Type B pancreatic cell (in vitro differentiated cells): ENCODE data around the gene KLRF1. TPM values are rescaled to one million over a fixed set of nuclear protein-coding genes. Genes with fewer than 3 reads are reported as not detected.

Source experiments
- DNase-seq: peaks from one replicate; pipeline ENCODE4 v3.0.0; 2021; ENCODE audit warnings: mixed read lengths; ENCODE audit not compliant: unreplicated experiment; ENCODE audit errors: extremely low spot score
- H3K27ac Mint-ChIP-seq: 2 replicates; pipeline ENCODE4 v1.8.0; 2021; ENCODE audit warnings: mild to moderate bottlenecking, mixed read lengths
- H3K27me3 Mint-ChIP-seq: 2 replicates; pipeline ENCODE4 v1.8.0; 2021; ENCODE audit warnings: mixed read lengths
- H3K36me3 Mint-ChIP-seq: 2 replicates; pipeline ENCODE4 v1.8.0; 2021; ENCODE audit warnings: mixed read lengths
- H3K4me1 Mint-ChIP-seq: one replicate; pipeline ENCODE4 v1.8.0; 2021; ENCODE audit warnings: mixed read lengths; ENCODE audit not compliant: unreplicated experiment
- H3K4me3 Mint-ChIP-seq: 2 replicates; pipeline ENCODE4 v1.8.0; 2021; ENCODE audit warnings: mild to moderate bottlenecking, mixed read lengths
- H3K9me3 Mint-ChIP-seq: 2 replicates; pipeline ENCODE4 v1.8.0; 2021; ENCODE audit warnings: mixed read lengths
- CTCF ChIP-seq: fragments of 200-600 bp; sonication (generic); conservative IDR thresholded peaks from 2 replicates; pipeline ENCODE4 v1.5.0; 2021; ENCODE audit warnings: antibody characterized with exemption, mild to moderate bottlenecking
- total RNA-seq: library from RNA; stranded (reverse); gene quantifications from 2 replicates; pipeline ENCODE4 v1.2.1, GENCODE V29; 2021; ENCODE audit warnings: low replicate concordance

The KLRF1 gene
- total RNA-seq, 1 donor from 2014 or later = not detected

- Mint-ChIP-seq H3K27me3 (peaks cover 10% of the 10 kb centered on the region), H3K27ac (no peak overlapping the region), H3K4me3 (no peak overlapping the region), H3K4me1 (no peaks in the 10 kb centered on the region), H3K9me3 (no peaks in the 10 kb centered on the region), H3K36me3 (no peaks in the 10 kb centered on the region)
- no peak for DNase-seq
- no peak for TF ChIP-seq CTCF
These were observed 2.7 kb downstream of the KLRF1 start for GRCh38 chr12:9829982-9830381.

- DNase-seq = no peak
- Mint-ChIP-seq H3K27ac (no peak overlapping the region), H3K4me1 (no peaks in the 10 kb centered on the region), H3K27me3 (no peaks in the 10 kb centered on the region), H3K9me3 (no peaks in the 10 kb centered on the region), H3K4me3 (no peak overlapping the region), H3K36me3 (no peaks in the 10 kb centered on the region)
- no peak for TF ChIP-seq CTCF
These were observed 4.4 kb downstream of the KLRF1 start for GRCh38 chr12:9831720-9832119.

- no peak for TF ChIP-seq CTCF
- DNase-seq = no peak
- Mint-ChIP-seq H3K4me3 (no peak overlapping the region), H3K9me3 (peaks cover 5% of the 10 kb centered on the region), H3K36me3 (peaks cover 4% of the 10 kb centered on the region), H3K4me1 (no peaks in the 10 kb centered on the region), H3K27ac (no peak overlapping the region), H3K27me3 (peaks cover 12% of the 10 kb centered on the region)
These were observed 16.1 kb downstream of the KLRF1 start for GRCh38 chr12:9843407-9843806.

- TF ChIP-seq CTCF = no peak
These were observed 21.6 kb downstream of the KLRF1 start for GRCh38 chr12:9848899-9849298.

DNA sequence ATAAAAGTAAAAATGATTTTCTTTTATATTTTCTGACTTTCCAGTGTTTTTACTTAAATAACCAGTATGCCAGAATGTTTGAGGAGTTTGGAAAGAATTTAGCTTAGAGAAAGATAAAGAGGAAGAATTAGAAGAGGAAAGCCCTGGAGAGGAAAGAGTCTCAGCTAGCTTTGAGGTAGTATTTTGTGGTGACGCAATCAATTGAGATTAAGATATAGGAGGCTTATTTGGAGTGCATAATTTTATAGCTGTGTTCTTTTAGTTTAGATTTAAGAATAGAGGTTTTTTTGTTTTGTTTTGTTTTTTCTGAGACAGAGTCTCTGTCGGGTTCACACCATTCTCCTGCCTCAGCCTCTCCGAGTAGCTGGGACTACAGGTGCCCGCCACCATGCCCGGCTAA, 23.8 kb downstream of the KLRF1 start:
- TF ChIP-seq CTCF = no peak
- Mint-ChIP-seq H3K27ac (no peak overlapping the region), H3K36me3 (peaks cover 4% of the 10 kb centered on the region), H3K4me1 (no peaks in the 10 kb centered on the region), H3K27me3 (peaks cover 9% of the 10 kb centered on the region), H3K4me3 (no peak overlapping the region), H3K9me3 (peaks cover 5% of the 10 kb centered on the region)
- DNase-seq = no peak

More at GRCh38 chr12:9848899-9849298, 21.6 kb downstream of the KLRF1 start:
- H3K27me3 Mint-ChIP-seq = peaks cover 12% of the 10 kb centered on the region
- H3K9me3 Mint-ChIP-seq = peaks cover 5% of the 10 kb centered on the region
- no peak overlapping the region for H3K4me3 Mint-ChIP-seq
- DNase-seq = no peak
- H3K36me3 Mint-ChIP-seq = peaks cover 4% of the 10 kb centered on the region
- H3K4me1 Mint-ChIP-seq = no peaks in the 10 kb centered on the region
- no peak overlapping the region for H3K27ac Mint-ChIP-seq

DNA sequence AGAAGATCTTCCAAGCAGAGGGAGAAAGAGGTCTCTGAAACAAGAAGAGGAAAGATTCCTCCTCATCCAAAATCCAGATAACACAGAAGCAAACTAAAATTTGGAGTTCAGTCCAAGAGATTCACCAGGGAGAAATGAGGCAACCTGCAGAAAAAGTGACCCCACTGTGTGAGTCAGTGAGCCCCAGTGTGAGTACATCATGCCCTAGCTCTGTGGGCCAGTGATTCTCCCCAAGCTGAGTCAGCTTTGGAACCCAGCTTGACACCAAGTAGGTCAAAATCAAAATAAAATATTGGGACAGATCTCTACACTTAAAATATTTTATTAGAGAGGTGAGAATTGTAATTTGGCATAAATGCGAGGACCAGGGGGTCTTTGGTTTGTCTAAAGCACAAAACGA, 24.6 kb downstream of the KLRF1 start:
- peaks cover under 1% of the 10 kb centered on the region for H3K27me3 Mint-ChIP-seq
- no peaks in the 10 kb centered on the region for H3K4me1 Mint-ChIP-seq
- H3K27ac Mint-ChIP-seq = no peak overlapping the region
- no peaks in the 10 kb centered on the region for H3K36me3 Mint-ChIP-seq
- H3K9me3 Mint-ChIP-seq = peaks cover 5% of the 10 kb centered on the region
- H3K4me3 Mint-ChIP-seq = no peak overlapping the region
- TF ChIP-seq CTCF = no peak
- no peak for DNase-seq
